ENCODE measurements around the gene KRTAP10-12.
A peak's percentile ranks its signal among the peaks of the same experiment; 100 is the strongest.

DNA sequence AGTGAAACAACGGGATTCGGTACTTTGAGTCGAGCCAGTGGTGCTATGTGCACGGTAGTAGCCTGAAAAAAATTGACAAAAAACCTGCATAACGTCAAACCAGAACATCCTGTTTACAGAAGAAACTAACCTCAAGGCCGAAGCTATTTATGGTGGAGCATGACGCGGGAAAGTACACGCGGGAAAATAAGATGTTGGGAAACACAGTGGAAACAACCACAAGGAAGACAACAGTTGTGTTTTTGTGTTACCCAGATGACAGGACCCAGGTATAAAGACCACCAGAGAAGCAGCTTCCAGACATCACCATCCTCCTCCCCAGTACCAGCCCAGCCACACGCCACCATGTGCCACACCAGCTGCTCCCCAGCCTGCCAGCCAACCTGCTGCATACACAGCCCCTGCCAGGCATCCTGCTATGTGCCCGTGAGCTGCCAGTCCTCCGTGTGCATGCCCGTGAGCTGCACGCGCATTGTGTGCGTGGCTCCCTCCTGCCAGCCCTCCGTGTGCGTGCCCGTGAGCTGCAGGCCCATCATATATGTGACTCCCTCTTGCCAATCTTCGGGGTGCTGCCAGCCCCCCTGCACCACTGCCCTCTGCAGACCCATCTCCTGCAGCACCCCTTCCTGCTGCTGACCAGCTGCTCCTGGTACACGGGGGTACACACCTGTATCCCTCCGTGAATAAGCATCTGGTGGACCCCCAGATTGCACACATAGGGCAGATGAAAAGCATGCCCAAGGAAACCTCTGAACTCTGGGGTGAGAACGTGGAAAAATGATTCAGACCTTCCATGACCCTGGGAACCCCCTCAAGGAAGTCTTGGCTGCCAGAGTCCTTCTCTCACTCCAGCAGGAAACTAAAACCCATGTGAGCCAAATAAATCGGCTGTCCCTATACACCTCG, 39.1 kb upstream of the KRTAP10-12 start, which contains the start of gene KRTAP12-3:
- TF ChIP-seq, protein P1, sequence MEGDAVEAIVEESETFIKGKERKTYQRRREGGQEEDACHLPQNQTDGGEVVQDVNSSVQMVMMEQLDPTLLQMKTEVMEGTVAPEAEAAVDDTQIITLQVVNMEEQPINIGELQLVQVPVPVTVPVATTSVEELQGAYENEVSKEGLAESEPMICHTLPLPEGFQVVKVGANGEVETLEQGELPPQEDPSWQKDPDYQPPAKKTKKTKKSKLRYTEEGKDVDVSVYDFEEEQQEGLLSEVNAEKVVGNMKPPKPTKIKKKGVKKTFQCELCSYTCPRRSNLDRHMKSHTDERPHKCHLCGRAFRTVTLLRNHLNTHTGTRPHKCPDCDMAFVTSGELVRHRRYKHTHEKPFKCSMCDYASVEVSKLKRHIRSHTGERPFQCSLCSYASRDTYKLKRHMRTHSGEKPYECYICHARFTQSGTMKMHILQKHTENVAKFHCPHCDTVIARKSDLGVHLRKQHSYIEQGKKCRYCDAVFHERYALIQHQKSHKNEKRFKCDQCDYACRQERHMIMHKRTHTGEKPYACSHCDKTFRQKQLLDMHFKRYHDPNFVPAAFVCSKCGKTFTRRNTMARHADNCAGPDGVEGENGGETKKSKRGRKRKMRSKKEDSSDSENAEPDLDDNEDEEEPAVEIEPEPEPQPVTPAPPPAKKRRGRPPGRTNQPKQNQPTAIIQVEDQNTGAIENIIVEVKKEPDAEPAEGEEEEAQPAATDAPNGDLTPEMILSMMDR (IDR thresholded peaks at IDR 0.05 in 8 of 11, conservative IDR thresholded peaks at IDR 0.05 in 3 of 11): no peak
- no peak for TF ChIP-seq POLR2A (IDR thresholded peaks at IDR 0.05)
- TF ChIP-seq POLR2AphosphoS5 (IDR thresholded peaks at IDR 0.05): peak; percentile 52 to 80 (median 69)

Measured in spleen (tissue), 7 donors.